Measurements from ENCODE around the gene TMCC2. TPM values are rescaled to one million over a fixed set of nuclear protein-coding genes. Genes with fewer than 3 reads are reported as not detected.

TMCC2 gene
- total and polyA plus RNA-seq, 2 of the 8 experiments (the other 6 are each of a cell fraction or from before 2014, with no cell fraction given): 6.7 to 6.8 TPM

DNA sequence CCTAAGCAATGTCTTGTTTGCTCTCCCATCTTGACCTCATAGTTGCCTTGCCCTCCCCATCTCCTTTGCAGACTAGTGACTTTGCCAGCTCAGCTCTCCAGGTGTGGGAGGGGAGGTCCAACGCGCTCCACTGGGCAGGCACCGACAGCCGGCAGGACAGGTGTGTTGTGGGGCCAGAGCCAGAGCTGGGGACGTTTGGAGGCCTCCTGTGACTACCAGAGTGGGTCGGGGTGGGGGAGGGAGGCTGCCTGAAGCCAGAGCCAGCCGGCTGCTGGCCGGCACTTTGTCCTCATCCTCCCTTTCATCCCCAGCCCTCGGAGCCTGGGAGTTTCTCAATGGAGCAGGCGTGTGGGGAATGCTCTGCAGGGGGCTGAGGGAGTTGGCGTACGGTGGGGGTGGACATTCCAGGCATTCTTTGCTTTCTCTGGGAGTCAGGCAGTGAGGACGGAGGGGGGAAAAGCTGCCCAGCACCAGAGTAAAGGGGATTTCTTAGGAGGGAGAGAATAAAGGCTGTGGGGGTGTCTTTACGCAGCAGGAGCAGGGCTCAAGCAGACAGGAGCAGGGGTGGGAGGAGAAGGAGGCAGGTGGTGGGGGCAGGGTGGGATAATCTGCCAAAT lies 73.6 kb downstream of the TMCC2 start (continued):
- no peak for TF ChIP-seq CBX8 (IDR thresholded peaks at IDR 0.05; ENCODE audit: borderline replicate concordance, low read depth, low read length)
- no peak for TF ChIP-seq BRCA1 (IDR thresholded peaks at IDR 0.05; ENCODE audit: low read depth, low read length)
- TF ChIP-seq TCF12 (IDR thresholded peaks at IDR 0.05; ENCODE audit: low read depth, low read length): peak; percentile 91
- peak; percentile 61 to 91 for TF ChIP-seq POLR2A (IDR thresholded peaks at IDR 0.05; ENCODE audit: control extremely low read depth in 1 of 2, low read depth in 2 of 2, low read length in 2 of 2)
- TF ChIP-seq ZNF274 (IDR thresholded peaks at IDR 0.05; ENCODE audit: borderline replicate concordance, extremely low read depth, low read length): no peak
- peak; percentile 65; the same call in 1 of the 2 replicates for TF ChIP-seq POLR2AphosphoS5 (IDR thresholded peaks at IDR 0.05; ENCODE audit: low read depth, low read length)
- no peak for TF ChIP-seq RNF2 (IDR thresholded peaks at IDR 0.05; ENCODE audit: borderline replicate concordance, low read depth, low read length, missing control alignments, poor library complexity, severe bottlenecking)
- TF ChIP-seq, protein P1, sequence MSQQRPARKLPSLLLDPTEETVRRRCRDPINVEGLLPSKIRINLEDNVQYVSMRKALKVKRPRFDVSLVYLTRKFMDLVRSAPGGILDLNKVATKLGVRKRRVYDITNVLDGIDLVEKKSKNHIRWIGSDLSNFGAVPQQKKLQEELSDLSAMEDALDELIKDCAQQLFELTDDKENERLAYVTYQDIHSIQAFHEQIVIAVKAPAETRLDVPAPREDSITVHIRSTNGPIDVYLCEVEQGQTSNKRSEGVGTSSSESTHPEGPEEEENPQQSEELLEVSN (IDR thresholded peaks at IDR 0.05): peak; percentile 70; the same call in 1 of the 2 replicates
- TF ChIP-seq NANOG (IDR thresholded peaks at IDR 0.05; ENCODE audit: insufficient read depth, low read depth, low read length, poor library complexity, severe bottlenecking): peak; percentile 66
- TF ChIP-seq, protein P2, sequence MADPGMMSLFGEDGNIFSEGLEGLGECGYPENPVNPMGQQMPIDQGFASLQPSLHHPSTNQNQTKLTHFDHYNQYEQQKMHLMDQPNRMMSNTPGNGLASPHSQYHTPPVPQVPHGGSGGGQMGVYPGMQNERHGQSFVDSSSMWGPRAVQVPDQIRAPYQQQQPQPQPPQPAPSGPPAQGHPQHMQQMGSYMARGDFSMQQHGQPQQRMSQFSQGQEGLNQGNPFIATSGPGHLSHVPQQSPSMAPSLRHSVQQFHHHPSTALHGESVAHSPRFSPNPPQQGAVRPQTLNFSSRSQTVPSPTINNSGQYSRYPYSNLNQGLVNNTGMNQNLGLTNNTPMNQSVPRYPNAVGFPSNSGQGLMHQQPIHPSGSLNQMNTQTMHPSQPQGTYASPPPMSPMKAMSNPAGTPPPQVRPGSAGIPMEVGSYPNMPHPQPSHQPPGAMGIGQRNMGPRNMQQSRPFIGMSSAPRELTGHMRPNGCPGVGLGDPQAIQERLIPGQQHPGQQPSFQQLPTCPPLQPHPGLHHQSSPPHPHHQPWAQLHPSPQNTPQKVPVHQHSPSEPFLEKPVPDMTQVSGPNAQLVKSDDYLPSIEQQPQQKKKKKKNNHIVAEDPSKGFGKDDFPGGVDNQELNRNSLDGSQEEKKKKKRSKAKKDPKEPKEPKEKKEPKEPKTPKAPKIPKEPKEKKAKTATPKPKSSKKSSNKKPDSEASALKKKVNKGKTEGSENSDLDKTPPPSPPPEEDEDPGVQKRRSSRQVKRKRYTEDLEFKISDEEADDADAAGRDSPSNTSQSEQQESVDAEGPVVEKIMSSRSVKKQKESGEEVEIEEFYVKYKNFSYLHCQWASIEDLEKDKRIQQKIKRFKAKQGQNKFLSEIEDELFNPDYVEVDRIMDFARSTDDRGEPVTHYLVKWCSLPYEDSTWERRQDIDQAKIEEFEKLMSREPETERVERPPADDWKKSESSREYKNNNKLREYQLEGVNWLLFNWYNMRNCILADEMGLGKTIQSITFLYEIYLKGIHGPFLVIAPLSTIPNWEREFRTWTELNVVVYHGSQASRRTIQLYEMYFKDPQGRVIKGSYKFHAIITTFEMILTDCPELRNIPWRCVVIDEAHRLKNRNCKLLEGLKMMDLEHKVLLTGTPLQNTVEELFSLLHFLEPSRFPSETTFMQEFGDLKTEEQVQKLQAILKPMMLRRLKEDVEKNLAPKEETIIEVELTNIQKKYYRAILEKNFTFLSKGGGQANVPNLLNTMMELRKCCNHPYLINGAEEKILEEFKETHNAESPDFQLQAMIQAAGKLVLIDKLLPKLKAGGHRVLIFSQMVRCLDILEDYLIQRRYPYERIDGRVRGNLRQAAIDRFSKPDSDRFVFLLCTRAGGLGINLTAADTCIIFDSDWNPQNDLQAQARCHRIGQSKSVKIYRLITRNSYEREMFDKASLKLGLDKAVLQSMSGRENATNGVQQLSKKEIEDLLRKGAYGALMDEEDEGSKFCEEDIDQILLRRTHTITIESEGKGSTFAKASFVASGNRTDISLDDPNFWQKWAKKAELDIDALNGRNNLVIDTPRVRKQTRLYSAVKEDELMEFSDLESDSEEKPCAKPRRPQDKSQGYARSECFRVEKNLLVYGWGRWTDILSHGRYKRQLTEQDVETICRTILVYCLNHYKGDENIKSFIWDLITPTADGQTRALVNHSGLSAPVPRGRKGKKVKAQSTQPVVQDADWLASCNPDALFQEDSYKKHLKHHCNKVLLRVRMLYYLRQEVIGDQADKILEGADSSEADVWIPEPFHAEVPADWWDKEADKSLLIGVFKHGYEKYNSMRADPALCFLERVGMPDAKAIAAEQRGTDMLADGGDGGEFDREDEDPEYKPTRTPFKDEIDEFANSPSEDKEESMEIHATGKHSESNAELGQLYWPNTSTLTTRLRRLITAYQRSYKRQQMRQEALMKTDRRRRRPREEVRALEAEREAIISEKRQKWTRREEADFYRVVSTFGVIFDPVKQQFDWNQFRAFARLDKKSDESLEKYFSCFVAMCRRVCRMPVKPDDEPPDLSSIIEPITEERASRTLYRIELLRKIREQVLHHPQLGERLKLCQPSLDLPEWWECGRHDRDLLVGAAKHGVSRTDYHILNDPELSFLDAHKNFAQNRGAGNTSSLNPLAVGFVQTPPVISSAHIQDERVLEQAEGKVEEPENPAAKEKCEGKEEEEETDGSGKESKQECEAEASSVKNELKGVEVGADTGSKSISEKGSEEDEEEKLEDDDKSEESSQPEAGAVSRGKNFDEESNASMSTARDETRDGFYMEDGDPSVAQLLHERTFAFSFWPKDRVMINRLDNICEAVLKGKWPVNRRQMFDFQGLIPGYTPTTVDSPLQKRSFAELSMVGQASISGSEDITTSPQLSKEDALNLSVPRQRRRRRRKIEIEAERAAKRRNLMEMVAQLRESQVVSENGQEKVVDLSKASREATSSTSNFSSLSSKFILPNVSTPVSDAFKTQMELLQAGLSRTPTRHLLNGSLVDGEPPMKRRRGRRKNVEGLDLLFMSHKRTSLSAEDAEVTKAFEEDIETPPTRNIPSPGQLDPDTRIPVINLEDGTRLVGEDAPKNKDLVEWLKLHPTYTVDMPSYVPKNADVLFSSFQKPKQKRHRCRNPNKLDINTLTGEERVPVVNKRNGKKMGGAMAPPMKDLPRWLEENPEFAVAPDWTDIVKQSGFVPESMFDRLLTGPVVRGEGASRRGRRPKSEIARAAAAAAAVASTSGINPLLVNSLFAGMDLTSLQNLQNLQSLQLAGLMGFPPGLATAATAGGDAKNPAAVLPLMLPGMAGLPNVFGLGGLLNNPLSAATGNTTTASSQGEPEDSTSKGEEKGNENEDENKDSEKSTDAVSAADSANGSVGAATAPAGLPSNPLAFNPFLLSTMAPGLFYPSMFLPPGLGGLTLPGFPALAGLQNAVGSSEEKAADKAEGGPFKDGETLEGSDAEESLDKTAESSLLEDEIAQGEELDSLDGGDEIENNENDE (IDR thresholded peaks at IDR 0.05; ENCODE audit: insufficient replicate concordance, low read length): no peak

Measured in H1 (cell line).